HCT116 (cell line): Measurements from ENCODE around the gene PSMG3.

Experiments
- CEBPB ChIP-seq: IDR thresholded peaks from 2 replicates; pipeline ENCODE4 v1.6.1; 2012; ENCODE audit warnings: low read depth
- POLR2A ChIP-seq: IDR thresholded peaks from 2 replicates; pipeline ENCODE4 v1.7.0; 2011; ENCODE audit warnings: borderline replicate concordance; ENCODE audit not compliant: insufficient read depth, insufficient read length; ENCODE audit errors: extremely low read depth
- TF ChIP-seq, protein P1 (sequence below), 3 experiments: fragments of 200-600 bp in 1 of 3; sonication (generic) in 1 of 3; IDR thresholded peaks in 2 of 3; conservative IDR thresholded peaks in 1 of 3; 2 replicates each; pipeline ENCODE4 v1.5.1; 2012 to 2017; ENCODE audit warnings: low read depth in 2 of 3, low read length in 2 of 3, antibody characterized with exemption in 1 of 3, borderline replicate concordance in 1 of 3, control low read depth in 1 of 3, mild to moderate bottlenecking in 1 of 3, mixed read lengths in 1 of 3, mixed run types in 1 of 3, moderate library complexity in 1 of 3; ENCODE audit not compliant: insufficient read depth in 1 of 3
- TF ChIP-seq, protein P2 (sequence below): IDR thresholded peaks from 2 replicates; pipeline ENCODE4 v1.6.1; 2012

DNA sequence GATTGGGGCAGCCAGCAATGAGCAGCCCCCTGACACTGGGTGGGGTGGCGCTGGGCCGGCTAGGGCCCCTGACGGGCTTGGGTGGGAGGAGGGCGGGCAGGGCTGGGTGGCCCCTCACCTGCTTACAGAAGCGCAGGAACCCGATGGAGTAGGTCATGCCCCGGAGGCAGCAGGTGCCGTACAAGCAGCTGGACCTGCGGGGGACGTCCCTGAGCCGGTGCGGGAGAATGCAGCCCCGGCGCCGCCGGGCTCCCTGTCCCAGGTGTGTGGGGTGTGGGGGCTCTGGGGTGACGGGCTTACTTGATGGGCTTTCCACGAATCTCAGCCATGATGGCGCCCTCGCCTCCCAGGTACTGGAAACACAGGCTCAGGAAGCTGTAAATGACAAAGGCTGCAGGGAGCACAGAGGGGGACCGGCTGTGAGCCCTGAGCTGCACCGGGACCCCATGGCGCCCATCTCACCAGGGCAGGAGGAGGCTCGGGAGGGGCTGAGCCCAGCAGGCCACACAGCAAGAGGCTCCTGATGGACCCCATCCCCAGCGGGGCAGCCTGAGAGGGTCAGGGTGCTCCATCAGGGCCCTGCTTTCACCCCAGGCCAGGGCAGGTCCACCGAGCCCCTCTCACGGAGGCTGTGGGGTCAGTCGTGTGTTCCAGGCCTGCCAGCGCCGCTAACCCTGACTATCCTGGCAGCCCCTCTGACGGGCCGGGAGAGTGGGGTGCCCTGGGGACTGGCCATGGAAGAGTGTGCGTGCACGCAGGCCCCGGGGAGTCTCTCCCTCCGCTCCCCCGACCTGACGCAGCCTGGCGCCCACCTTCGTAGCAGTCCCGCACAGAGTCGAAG lies 19.6 kb downstream of the PSMG3 start:
- TF ChIP-seq, protein P1, sequence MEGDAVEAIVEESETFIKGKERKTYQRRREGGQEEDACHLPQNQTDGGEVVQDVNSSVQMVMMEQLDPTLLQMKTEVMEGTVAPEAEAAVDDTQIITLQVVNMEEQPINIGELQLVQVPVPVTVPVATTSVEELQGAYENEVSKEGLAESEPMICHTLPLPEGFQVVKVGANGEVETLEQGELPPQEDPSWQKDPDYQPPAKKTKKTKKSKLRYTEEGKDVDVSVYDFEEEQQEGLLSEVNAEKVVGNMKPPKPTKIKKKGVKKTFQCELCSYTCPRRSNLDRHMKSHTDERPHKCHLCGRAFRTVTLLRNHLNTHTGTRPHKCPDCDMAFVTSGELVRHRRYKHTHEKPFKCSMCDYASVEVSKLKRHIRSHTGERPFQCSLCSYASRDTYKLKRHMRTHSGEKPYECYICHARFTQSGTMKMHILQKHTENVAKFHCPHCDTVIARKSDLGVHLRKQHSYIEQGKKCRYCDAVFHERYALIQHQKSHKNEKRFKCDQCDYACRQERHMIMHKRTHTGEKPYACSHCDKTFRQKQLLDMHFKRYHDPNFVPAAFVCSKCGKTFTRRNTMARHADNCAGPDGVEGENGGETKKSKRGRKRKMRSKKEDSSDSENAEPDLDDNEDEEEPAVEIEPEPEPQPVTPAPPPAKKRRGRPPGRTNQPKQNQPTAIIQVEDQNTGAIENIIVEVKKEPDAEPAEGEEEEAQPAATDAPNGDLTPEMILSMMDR (IDR thresholded peaks at IDR 0.05 in 2 of 3, conservative IDR thresholded peaks at IDR 0.05 in 1 of 3; ENCODE audit: borderline replicate concordance in 1 of 3, insufficient read depth in 1 of 3, low read depth in 2 of 3, low read length in 2 of 3): no peak
- TF ChIP-seq, protein P2, sequence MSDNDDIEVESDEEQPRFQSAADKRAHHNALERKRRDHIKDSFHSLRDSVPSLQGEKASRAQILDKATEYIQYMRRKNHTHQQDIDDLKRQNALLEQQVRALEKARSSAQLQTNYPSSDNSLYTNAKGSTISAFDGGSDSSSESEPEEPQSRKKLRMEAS: no peak
- no peak for TF ChIP-seq CEBPB
- TF ChIP-seq POLR2A: no peak
